GM10266 (cell line): Measurements from ENCODE around the gene MGAT5.

Experiments
- DNase-seq: peaks from one replicate; pipeline ENCODE4 v3.0.0; 2012; ENCODE audit errors: extremely low spot score
- CTCF ChIP-seq: IDR thresholded peaks from 2 replicates; pipeline ENCODE4 v1.5.1; 2012; ENCODE audit warnings: mild to moderate bottlenecking, low read depth; ENCODE audit not compliant: control insufficient read depth, insufficient read depth; ENCODE audit errors: missing control alignments

The MGAT5 gene

DNA sequence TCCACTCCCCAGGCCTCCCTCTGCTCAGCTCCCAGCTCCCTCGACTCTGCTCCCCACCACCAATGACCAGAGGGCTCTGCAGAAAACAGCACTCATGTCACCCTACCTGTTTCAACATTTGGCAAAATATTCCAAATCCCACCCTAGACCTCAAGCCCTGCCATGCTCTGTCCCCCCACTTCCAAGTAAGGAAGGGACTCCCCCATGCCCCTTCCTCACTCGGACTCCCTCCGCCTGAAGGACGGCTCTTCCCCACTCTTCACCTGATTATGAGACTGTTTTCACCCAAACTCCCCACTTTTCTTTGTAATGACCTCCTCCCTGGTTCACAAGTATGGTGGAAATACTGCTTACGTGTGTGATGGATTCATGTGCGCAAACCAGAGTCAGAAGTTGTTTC, 208.4 kb downstream of the MGAT5 start:
- DNase-seq, result no peak
- no peak for TF ChIP-seq CTCF

DNA sequence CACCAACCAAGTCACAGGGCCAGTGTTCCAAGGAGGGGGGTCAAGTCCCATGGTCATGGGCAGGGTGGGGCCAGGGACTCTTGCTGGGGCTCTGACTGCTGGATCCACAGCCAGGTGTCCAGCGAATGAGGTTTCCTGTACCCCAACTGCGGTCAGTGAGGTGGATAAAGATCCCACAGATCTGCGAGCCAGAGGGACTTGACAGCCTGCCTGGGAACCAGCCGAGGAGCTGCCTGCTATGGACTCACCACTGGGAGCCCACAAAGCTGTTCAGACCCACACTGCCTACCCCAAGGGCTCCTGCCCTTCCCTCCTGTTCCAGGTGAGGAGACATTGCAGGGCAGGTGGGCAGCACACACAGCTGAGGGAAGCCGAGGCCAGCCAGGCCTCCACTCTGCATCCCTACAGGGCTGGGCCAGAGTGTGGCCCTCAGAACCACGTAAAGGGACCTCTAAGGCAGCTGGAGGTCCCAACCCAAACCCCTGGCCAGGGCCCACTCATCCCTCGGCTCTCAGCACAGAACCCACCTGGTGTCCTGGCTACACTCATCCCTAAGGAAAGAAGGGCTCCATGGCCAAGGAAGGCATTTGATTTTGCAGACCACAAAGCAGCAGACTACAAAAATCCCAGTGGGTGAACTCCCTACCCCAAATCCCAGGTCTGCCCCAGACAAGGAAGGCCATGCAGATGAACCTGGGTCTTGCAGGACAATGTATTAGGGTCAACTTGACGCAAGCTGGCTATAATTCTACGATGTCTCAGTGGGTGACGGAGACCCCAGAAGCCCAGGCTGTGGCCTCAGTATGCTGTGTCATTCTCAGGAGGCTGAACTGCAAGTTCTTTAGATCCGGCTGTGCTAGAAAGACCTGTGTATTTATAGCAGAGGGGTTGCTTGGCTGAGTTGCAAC, 209.2 kb downstream of the MGAT5 start:
- TF ChIP-seq CTCF, result no peak
- DNase-seq, result no peak

DNA sequence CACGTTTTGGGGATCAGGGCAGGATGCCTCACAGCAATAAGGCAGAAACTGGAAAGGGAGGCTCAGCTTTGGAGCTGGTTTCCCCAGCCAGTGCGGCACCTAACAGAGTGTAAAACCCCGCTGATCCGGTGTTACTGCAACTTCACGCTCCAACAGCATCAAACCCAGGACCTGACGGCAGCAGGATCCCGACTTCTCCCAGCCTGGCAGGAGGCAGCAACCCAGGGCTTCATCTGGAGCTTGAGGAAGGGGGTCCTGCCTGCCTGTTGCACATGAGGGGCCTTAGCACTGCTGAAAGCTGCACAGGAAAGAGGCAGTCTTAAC, 209.8 kb downstream of the MGAT5 start:
- DNase-seq, result no peak
- no peak for TF ChIP-seq CTCF

DNA sequence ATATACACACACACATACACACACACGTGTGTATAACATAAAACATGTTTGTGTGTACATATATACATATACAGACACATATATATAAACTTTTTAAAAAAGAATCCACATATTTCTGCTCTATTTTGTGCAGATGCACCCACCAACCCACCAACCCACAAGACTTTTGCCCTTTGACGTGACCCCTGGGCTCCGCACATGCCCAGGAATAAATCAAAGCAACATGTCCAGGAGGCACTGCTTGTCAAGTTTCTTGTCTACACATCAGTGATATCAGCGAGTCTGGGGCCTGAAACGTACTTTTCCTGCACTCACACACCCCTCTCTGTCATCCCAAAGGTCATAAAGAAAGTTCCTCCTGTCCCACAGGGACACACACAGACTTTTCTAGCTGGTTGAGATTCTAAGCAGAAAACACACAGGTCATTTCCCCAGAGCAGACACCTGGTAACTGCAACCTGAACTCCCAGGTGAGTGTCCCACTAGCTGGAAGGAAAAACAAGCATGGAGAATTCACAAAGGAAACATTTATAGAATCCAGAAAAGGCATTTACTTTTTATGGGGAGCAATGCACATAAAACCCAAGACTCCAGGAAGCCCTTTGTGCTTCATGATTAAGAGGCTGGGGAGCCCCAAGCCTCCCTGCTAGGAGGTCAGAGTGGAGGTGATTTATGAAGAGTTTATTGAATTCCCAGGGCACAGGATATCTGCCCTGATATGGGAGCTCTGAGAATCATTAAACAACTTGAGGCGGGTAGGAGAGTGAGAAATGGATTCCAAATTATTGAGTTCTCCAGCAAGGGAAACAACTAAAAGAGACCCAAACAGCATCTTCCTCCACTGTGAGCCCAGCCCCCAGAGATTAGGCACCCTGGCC, 211.6 kb downstream of the MGAT5 start:
- TF ChIP-seq CTCF, result no peak
- no peak for DNase-seq

- peak; percentile 40 for DNase-seq
- TF ChIP-seq CTCF, result peak; percentile 48
These were observed 212.3 kb downstream of the MGAT5 start for GRCh38 chr2:134466141-134466540.

DNA sequence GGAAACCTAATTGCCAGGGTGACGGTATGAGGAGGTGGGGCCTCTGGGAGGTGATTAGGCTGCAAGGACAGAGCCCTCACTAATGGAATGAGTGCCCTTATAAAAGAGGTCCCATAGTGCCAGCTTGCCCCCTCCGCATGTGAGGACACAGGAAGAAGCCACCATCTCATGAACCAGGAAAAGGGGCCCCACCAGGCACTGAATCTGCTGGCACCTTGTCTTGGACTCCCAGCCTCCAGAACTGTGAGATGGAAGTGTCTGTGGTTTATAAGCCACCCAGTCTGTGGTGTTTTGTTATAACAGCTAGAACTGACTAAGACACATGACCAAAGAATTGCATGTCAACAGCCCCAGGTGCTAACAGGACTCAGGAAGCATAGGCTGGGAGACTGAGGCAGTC, 214.3 kb downstream of the MGAT5 start:
- no peak for DNase-seq
- no peak for TF ChIP-seq CTCF

DNA sequence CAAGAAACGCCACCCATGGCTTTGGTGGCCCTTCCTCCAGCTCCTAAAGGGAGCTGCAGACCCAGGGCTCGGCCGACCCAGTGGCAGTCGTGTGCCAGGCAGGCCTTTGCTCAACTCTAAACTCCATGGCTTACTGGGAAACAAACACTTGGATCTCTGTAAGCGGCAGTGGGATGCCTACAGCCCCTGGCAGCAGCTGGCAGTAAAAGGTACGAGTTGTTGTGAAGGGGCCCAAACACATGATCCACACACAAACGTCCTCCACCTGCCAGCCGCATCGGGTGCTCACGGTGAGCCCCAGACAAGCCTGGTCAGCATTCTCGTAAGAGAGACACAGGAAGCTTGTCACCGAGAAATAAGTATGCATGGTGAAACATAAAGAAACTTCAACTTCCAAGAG, 214.9 kb downstream of the MGAT5 start:
- no peak for DNase-seq
- no peak for TF ChIP-seq CTCF
